ENCODE results near the gene EFCAB8.

GRCh38 chr20:32823737-32824588 lies 34.8 kb upstream of the EFCAB8 start:
- TF ChIP-seq, protein P1, sequence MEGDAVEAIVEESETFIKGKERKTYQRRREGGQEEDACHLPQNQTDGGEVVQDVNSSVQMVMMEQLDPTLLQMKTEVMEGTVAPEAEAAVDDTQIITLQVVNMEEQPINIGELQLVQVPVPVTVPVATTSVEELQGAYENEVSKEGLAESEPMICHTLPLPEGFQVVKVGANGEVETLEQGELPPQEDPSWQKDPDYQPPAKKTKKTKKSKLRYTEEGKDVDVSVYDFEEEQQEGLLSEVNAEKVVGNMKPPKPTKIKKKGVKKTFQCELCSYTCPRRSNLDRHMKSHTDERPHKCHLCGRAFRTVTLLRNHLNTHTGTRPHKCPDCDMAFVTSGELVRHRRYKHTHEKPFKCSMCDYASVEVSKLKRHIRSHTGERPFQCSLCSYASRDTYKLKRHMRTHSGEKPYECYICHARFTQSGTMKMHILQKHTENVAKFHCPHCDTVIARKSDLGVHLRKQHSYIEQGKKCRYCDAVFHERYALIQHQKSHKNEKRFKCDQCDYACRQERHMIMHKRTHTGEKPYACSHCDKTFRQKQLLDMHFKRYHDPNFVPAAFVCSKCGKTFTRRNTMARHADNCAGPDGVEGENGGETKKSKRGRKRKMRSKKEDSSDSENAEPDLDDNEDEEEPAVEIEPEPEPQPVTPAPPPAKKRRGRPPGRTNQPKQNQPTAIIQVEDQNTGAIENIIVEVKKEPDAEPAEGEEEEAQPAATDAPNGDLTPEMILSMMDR (IDR thresholded peaks at IDR 0.05; ENCODE audit: low read depth, low read length) = no peak
- TF ChIP-seq POLR2A (IDR thresholded peaks at IDR 0.05; ENCODE audit: extremely low read depth, insufficient read length) (no peak), MYC (IDR thresholded peaks at IDR 0.05; ENCODE audit: low read depth, low read length) (no peak)
- TF ChIP-seq, protein P2, sequence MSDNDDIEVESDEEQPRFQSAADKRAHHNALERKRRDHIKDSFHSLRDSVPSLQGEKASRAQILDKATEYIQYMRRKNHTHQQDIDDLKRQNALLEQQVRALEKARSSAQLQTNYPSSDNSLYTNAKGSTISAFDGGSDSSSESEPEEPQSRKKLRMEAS (IDR thresholded peaks at IDR 0.05; ENCODE audit: low read depth, low read length) = no peak

Data from NB4 (cell line).